ENCODE measurements around the gene NCOA3.

The NCOA3 gene

GRCh38 chr20:47515843-47516242, 14.2 kb downstream of the NCOA3 start:
- no peaks in the 10 kb centered on the region for H3K27me3 ChIP-seq (ENCODE audit: insufficient read depth, low read length)
- no peak for TF ChIP-seq EZH2 (IDR thresholded peaks at IDR 0.05; ENCODE audit: borderline replicate concordance, low read length)
- TF ChIP-seq, protein P1, sequence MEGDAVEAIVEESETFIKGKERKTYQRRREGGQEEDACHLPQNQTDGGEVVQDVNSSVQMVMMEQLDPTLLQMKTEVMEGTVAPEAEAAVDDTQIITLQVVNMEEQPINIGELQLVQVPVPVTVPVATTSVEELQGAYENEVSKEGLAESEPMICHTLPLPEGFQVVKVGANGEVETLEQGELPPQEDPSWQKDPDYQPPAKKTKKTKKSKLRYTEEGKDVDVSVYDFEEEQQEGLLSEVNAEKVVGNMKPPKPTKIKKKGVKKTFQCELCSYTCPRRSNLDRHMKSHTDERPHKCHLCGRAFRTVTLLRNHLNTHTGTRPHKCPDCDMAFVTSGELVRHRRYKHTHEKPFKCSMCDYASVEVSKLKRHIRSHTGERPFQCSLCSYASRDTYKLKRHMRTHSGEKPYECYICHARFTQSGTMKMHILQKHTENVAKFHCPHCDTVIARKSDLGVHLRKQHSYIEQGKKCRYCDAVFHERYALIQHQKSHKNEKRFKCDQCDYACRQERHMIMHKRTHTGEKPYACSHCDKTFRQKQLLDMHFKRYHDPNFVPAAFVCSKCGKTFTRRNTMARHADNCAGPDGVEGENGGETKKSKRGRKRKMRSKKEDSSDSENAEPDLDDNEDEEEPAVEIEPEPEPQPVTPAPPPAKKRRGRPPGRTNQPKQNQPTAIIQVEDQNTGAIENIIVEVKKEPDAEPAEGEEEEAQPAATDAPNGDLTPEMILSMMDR (IDR thresholded peaks at IDR 0.05; ENCODE audit: low read length): no peak
- H3K79me2 ChIP-seq (ENCODE audit: insufficient read depth, low read length): peaks cover 98% of the 10 kb centered on the region
- no peak overlapping the region for H3K4me3 ChIP-seq (ENCODE audit: low read depth, low read length, poor library complexity, severe bottlenecking)
- peaks cover 88% of the 10 kb centered on the region for H3K36me3 ChIP-seq (ENCODE audit: insufficient read depth, low read length)
- H3K4me2 ChIP-seq (ENCODE audit: low read length): no peak overlapping the region
- H3K27ac ChIP-seq (ENCODE audit: low read depth, low read length, poor library complexity, severe bottlenecking): peak overlapping the region; percentile 52
- H3K4me1 ChIP-seq (ENCODE audit: insufficient read depth, low read length, severe bottlenecking): peaks cover 50% of the 10 kb centered on the region
- 0 out of 2 replicates have a peak, but pooled peaks cover 4% of the 10 kb centered on the region for H4K20me1 ChIP-seq (ENCODE audit: insufficient read depth, low read length)
- peaks cover 12% of the 10 kb centered on the region for H3K9me3 ChIP-seq (ENCODE audit: low read length)
- H2AFZ ChIP-seq (ENCODE audit: low read length): no peak overlapping the region
- H3K9me2 ChIP-seq (ENCODE audit: low read depth, low read length): no peaks in the 10 kb centered on the region
- H3F3A ChIP-seq (ENCODE audit: insufficient read depth, low read length): peaks cover 3% of the 10 kb centered on the region
- no peak overlapping the region for H3K9ac ChIP-seq (ENCODE audit: low read length)

DNA sequence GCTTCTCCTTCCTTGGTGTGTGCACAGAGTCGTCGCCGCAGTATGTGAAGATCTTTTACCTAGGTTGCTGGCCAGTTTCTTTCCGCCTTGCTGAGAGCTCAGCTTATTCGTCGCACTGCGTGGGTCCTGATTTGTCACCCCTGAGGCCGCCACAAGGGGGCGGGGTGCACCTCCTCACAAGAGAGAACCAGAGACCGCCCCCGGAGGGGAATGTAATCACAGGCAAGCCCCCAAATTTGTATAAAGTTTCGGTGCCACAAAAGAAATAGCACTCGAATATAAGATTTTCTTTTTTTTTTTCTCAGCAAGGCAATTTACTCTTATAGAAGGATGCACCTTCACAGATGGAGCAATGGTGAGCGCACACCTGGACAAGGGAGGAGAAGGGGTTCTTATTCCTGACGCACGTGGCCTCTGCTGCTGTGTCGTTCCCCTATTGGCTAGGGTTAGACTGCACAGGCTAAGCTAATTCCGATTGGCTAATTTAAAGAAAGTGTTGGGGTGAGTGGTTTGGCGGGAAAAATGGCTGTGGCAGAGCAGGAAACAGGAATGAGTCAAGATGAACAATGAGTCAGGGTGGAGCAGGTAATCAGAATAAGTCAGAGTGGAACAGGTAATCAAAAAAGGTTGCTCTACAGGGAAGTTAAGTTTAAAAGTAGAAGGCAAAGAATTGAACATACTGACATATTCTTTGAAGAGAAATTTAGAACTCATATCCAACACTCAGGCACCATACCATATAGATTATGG, 19.5 kb downstream of the NCOA3 start:
- H3K36me3 ChIP-seq (ENCODE audit: insufficient read depth, low read length): peaks cover 83% of the 10 kb centered on the region

GRCh38 chr20:47524015-47524784, 22.5 kb downstream of the NCOA3 start:
- Histone ChIP-seq H3K36me3 (ENCODE audit: insufficient read depth, low read length) (peaks cover 65% of the 10 kb centered on the region), H3K9me3 (ENCODE audit: low read length) (peaks cover 4% of the 10 kb centered on the region; the same call in 1 of the 2 replicates), H3K9me2 (ENCODE audit: low read depth, low read length) (no peaks in the 10 kb centered on the region), H3K4me1 (ENCODE audit: insufficient read depth, low read length, severe bottlenecking) (peaks cover 45% of the 10 kb centered on the region), H3K27me3 (ENCODE audit: insufficient read depth, low read length) (no peaks in the 10 kb centered on the region), H3K4me3 (ENCODE audit: low read depth, low read length, poor library complexity, severe bottlenecking) (no peak overlapping the region), H3K4me2 (ENCODE audit: low read length) (peak overlapping the region; percentile 0; the same call in 1 of the 2 replicates), H4K20me1 (ENCODE audit: insufficient read depth, low read length) (peaks cover 3% of the 10 kb centered on the region; the same call in 1 of the 2 replicates), H3K27ac (ENCODE audit: low read depth, low read length, poor library complexity, severe bottlenecking) (peak overlapping the region; percentile 20), H2AFZ (ENCODE audit: low read length) (no peak overlapping the region), H3K79me2 (ENCODE audit: insufficient read depth, low read length) (peaks cover 83% of the 10 kb centered on the region), H3K9ac (ENCODE audit: low read length) (no peak overlapping the region), H3F3A (ENCODE audit: insufficient read depth, low read length) (peaks cover 6% of the 10 kb centered on the region; the same call in 1 of the 2 replicates)
- TF ChIP-seq, protein P1 (IDR thresholded peaks at IDR 0.05; ENCODE audit: low read length): no peak
- TF ChIP-seq EZH2 (IDR thresholded peaks at IDR 0.05; ENCODE audit: borderline replicate concordance, low read length): no peak

More for the DNA sequence above, 19.5 kb downstream of the NCOA3 start:
- Histone ChIP-seq H3K9ac (ENCODE audit: low read length) (no peak overlapping the region), H3K4me3 (ENCODE audit: low read depth, low read length, poor library complexity, severe bottlenecking) (no peak overlapping the region), H4K20me1 (ENCODE audit: insufficient read depth, low read length) (0 out of 2 replicates have a peak, but pooled peaks cover under 1% of the 10 kb centered on the region), H3K27me3 (ENCODE audit: insufficient read depth, low read length) (no peaks in the 10 kb centered on the region), H3K4me2 (ENCODE audit: low read length) (peak overlapping the region; percentile 2; the same call in 1 of the 2 replicates), H3K79me2 (ENCODE audit: insufficient read depth, low read length) (peaks cover 84% of the 10 kb centered on the region), H3K27ac (ENCODE audit: low read depth, low read length, poor library complexity, severe bottlenecking) (peak overlapping the region; percentile 60), H3K9me2 (ENCODE audit: low read depth, low read length) (no peaks in the 10 kb centered on the region), H3F3A (ENCODE audit: insufficient read depth, low read length) (peaks cover 10% of the 10 kb centered on the region), H2AFZ (ENCODE audit: low read length) (no peak overlapping the region), H3K4me1 (ENCODE audit: insufficient read depth, low read length, severe bottlenecking) (peaks cover 36% of the 10 kb centered on the region), H3K9me3 (ENCODE audit: low read length) (peaks cover 6% of the 10 kb centered on the region; the same call in 1 of the 2 replicates)
- TF ChIP-seq EZH2 (IDR thresholded peaks at IDR 0.05; ENCODE audit: borderline replicate concordance, low read length): no peak
- TF ChIP-seq, protein P1 (IDR thresholded peaks at IDR 0.05; ENCODE audit: low read length): peak; percentile 39; the same call in 1 of the 2 replicates

Measured in OCI-LY1 (cell line).